ENCODE results near the gene ZNF804B. TPM values are rescaled to one million over a fixed set of nuclear protein-coding genes. Genes with fewer than 3 reads are reported as not detected.

The ZNF804B gene
- not detected in 5 replicates for total RNA-seq (2022; extraction: Qiagen RNA extraction; ENCODE audit: low read depth)

GRCh38 chr7:88759230-88760135, at the start of gene ZNF804B:
TSS of gene ZNF804B (plus strand) at chr7:88759700. CDS start at chr7:88759977, 277 bp downstream.

GRCh38 chr7:88795553-88795952, 36.1 kb downstream of the ZNF804B start, which contains the start of gene TEX47:
TSS of gene TEX47 (minus strand) at chr7:88795737. CDS start at chr7:88794942, 795 bp downstream.

Other genes starting within 250 kb of the ZNF804B start
- not detected in 5 replicates for gene TEX47, start 36.0 kb downstream of the ZNF804B start, total RNA-seq (2022; extraction: Qiagen RNA extraction; ENCODE audit: low read depth)

Data from A549 treated with RU486 at 1 μM for 4 hours (cell line).